Activated T-helper 1 cell treated with Interleukin-2 at 50 U/mL for 16 hours (primary cell): ENCODE measurements around the gene EEF1AKMT4.

Source experiments
- DNase-seq: peaks from one replicate; pipeline ENCODE4 v3.0.0-alpha.2; 2020; ENCODE audit warnings: low read depth

EEF1AKMT4 gene

GRCh38 chr3:184298759-184299487, 49.5 kb downstream of the EEF1AKMT4 start, which contains the start of gene PSMD2:
TSS of gene PSMD2 (plus strand) at chr3:184299241. CDS start at chr3:184299267, 26 bp downstream.
- DNase-seq: peak; percentile 98

GRCh38 chr3:184299488-184300377, 50.3 kb downstream of the EEF1AKMT4 start:
- no peak for DNase-seq

GRCh38 chr3:184300378-184300720, 50.9 kb downstream of the EEF1AKMT4 start:
- no peak for DNase-seq

- DNase-seq: no peak
These were observed 56.1 kb downstream of the EEF1AKMT4 start for GRCh38 chr3:184305577-184305976.

- no peak for DNase-seq
These were observed 57.0 kb downstream of the EEF1AKMT4 start for GRCh38 chr3:184306341-184306972.

- no peak for DNase-seq
These were observed 58.4 kb downstream of the EEF1AKMT4 start for GRCh38 chr3:184307915-184308314.
